ENCODE measurements around the gene PANK4. TPM values are rescaled to one million over a fixed set of nuclear protein-coding genes. Genes with fewer than 3 reads are reported as not detected.
"Not testable (repeated sequence)": the region's sequence is repeated elsewhere in the genome, so short reads cannot be mapped to it uniquely, and the experiment has no call there.

Gene PANK4
- total and polyA plus RNA-seq, 9 donors: 19.7 to 30.2 (median 22.5) TPM

GRCh38 chr1:2552189-2552588 is 25.8 kb upstream of the PANK4 start:
- Histone ChIP-seq H3K4me1 (ENCODE audit: control insufficient read depth, insufficient read depth, low read length) (peaks cover 46% of the 10 kb centered on the region), H3K27me3 (ENCODE audit: control insufficient read depth, insufficient read depth, low read length) (peaks cover 7% of the 10 kb centered on the region), H3K36me3 (ENCODE audit: control insufficient read depth, insufficient read depth, low read length) (no peaks in the 10 kb centered on the region), H3K4me3 (ENCODE audit: low read length) (no peak overlapping the region), H3K27ac (ENCODE audit: low read length) (no peak overlapping the region), H3K9me3 (replicated peaks; ENCODE audit: control insufficient read depth, low read depth, low read length) (no peaks in the 10 kb centered on the region)
- DNase-seq: no peak
- whole genome bisulfite sequencing (ENCODE audit: insufficient coverage): 64% methylated on average over 17 of the region's 26 CpGs

- not testable (repeated sequence) for DNase-seq; H3K27ac ChIP-seq (ENCODE audit: low read length); H3K9me3 ChIP-seq (replicated peaks; ENCODE audit: control insufficient read depth, low read depth, low read length); H3K36me3 ChIP-seq (ENCODE audit: control insufficient read depth, insufficient read depth, low read length); H3K4me3 ChIP-seq (ENCODE audit: low read length)
- WGBS (ENCODE audit: insufficient coverage): 66% methylated on average over 9 of the region's 9 CpGs
- Histone ChIP-seq H3K27me3 (ENCODE audit: control insufficient read depth, insufficient read depth, low read length) (peaks cover 12% of the 10 kb centered on the region), H3K4me1 (ENCODE audit: control insufficient read depth, insufficient read depth, low read length) (peaks cover 48% of the 10 kb centered on the region)
These were observed 25.1 kb upstream of the PANK4 start for GRCh38 chr1:2551544-2551943.

- not testable (repeated sequence) for H3K27ac ChIP-seq (ENCODE audit: low read length); H3K4me3 ChIP-seq (ENCODE audit: low read length); DNase-seq; H3K36me3 ChIP-seq (ENCODE audit: control insufficient read depth, insufficient read depth, low read length); H3K9me3 ChIP-seq (replicated peaks; ENCODE audit: control insufficient read depth, low read depth, low read length)
- WGBS (ENCODE audit: insufficient coverage): 20% methylated on average over 1 of the region's 12 CpGs
- Histone ChIP-seq H3K4me1 (ENCODE audit: control insufficient read depth, insufficient read depth, low read length) (peaks cover 48% of the 10 kb centered on the region), H3K27me3 (ENCODE audit: control insufficient read depth, insufficient read depth, low read length) (peaks cover 14% of the 10 kb centered on the region)
These were observed 24.0 kb upstream of the PANK4 start for GRCh38 chr1:2550309-2550861.

GRCh38 chr1:2549367-2550029 is 23.1 kb upstream of the PANK4 start:
- peak overlapping the region; percentile 85 for H3K27ac ChIP-seq (ENCODE audit: low read length)
- WGBS (ENCODE audit: insufficient coverage): 66% methylated on average over 16 of the region's 28 CpGs
- not testable (repeated sequence) for DNase-seq; H3K9me3 ChIP-seq (replicated peaks; ENCODE audit: control insufficient read depth, low read depth, low read length); H3K36me3 ChIP-seq (ENCODE audit: control insufficient read depth, insufficient read depth, low read length); H3K4me3 ChIP-seq (ENCODE audit: low read length)
- H3K27me3 ChIP-seq (ENCODE audit: control insufficient read depth, insufficient read depth, low read length): peaks cover 14% of the 10 kb centered on the region
- H3K4me1 ChIP-seq (ENCODE audit: control insufficient read depth, insufficient read depth, low read length): peaks cover 48% of the 10 kb centered on the region

GRCh38 chr1:2548068-2548589 is 21.7 kb upstream of the PANK4 start:
- H3K27ac ChIP-seq (ENCODE audit: low read length): peak overlapping the region; percentile 85
- DNase-seq: peak; percentile 85
- no peaks in the 10 kb centered on the region for H3K36me3 ChIP-seq (ENCODE audit: control insufficient read depth, insufficient read depth, low read length)
- H3K9me3 ChIP-seq (replicated peaks; ENCODE audit: control insufficient read depth, low read depth, low read length): no peaks in the 10 kb centered on the region
- H3K4me3 ChIP-seq (ENCODE audit: low read length): no peak overlapping the region
- peaks cover 12% of the 10 kb centered on the region for H3K27me3 ChIP-seq (ENCODE audit: control insufficient read depth, insufficient read depth, low read length)
- WGBS (ENCODE audit: insufficient coverage): 23% methylated on average over 14 of the region's 17 CpGs
- H3K4me1 ChIP-seq (ENCODE audit: control insufficient read depth, insufficient read depth, low read length): peaks cover 60% of the 10 kb centered on the region

- Histone ChIP-seq H3K4me3 (ENCODE audit: low read length) (no peak overlapping the region), H3K27me3 (ENCODE audit: control insufficient read depth, insufficient read depth, low read length) (peaks cover 15% of the 10 kb centered on the region), H3K9me3 (replicated peaks; ENCODE audit: control insufficient read depth, low read depth, low read length) (no peaks in the 10 kb centered on the region), H3K27ac (ENCODE audit: low read length) (peak overlapping the region; percentile 85), H3K4me1 (ENCODE audit: control insufficient read depth, insufficient read depth, low read length) (peaks cover 66% of the 10 kb centered on the region), H3K36me3 (ENCODE audit: control insufficient read depth, insufficient read depth, low read length) (no peaks in the 10 kb centered on the region)
- DNase-seq: no peak
- WGBS (ENCODE audit: insufficient coverage): 14% methylated on average over 20 of the region's 27 CpGs
These were observed 21.0 kb upstream of the PANK4 start for GRCh38 chr1:2547210-2548067.

- no peaks in the 10 kb centered on the region for H3K9me3 ChIP-seq (replicated peaks; ENCODE audit: control insufficient read depth, low read depth, low read length)
- H3K27me3 ChIP-seq (ENCODE audit: control insufficient read depth, insufficient read depth, low read length): peaks cover 15% of the 10 kb centered on the region
- DNase-seq: peak; percentile 89
- no peaks in the 10 kb centered on the region for H3K36me3 ChIP-seq (ENCODE audit: control insufficient read depth, insufficient read depth, low read length)
- H3K4me3 ChIP-seq (ENCODE audit: low read length): peak overlapping the region; percentile 24
- peak overlapping the region; percentile 85 for H3K27ac ChIP-seq (ENCODE audit: low read length)
- WGBS (ENCODE audit: insufficient coverage): under 1% methylated on average over 49 of the region's 52 CpGs
- H3K4me1 ChIP-seq (ENCODE audit: control insufficient read depth, insufficient read depth, low read length): peaks cover 69% of the 10 kb centered on the region
These were observed 20.3 kb upstream of the PANK4 start for GRCh38 chr1:2546515-2547209.

- peak; percentile 85 for DNase-seq
- 3% methylated on average over 29 of the region's 43 CpGs for WGBS (ENCODE audit: insufficient coverage)
- Histone ChIP-seq H3K27ac (ENCODE audit: low read length) (peak overlapping the region; percentile 37), H3K9me3 (replicated peaks; ENCODE audit: control insufficient read depth, low read depth, low read length) (no peaks in the 10 kb centered on the region), H3K36me3 (ENCODE audit: control insufficient read depth, insufficient read depth, low read length) (no peaks in the 10 kb centered on the region), H3K4me3 (ENCODE audit: low read length) (no peak overlapping the region), H3K27me3 (ENCODE audit: control insufficient read depth, insufficient read depth, low read length) (peaks cover 18% of the 10 kb centered on the region), H3K4me1 (ENCODE audit: control insufficient read depth, insufficient read depth, low read length) (peaks cover 72% of the 10 kb centered on the region)
These were observed 19.5 kb upstream of the PANK4 start for GRCh38 chr1:2545754-2546514.

GRCh38 chr1:2544875-2545640 is 18.7 kb upstream of the PANK4 start:
- no peak overlapping the region for H3K4me3 ChIP-seq (ENCODE audit: low read length)
- 52% methylated on average over 15 of the region's 19 CpGs for WGBS (ENCODE audit: insufficient coverage)
- H3K4me1 ChIP-seq (ENCODE audit: control insufficient read depth, insufficient read depth, low read length): peaks cover 75% of the 10 kb centered on the region
- no peaks in the 10 kb centered on the region for H3K9me3 ChIP-seq (replicated peaks; ENCODE audit: control insufficient read depth, low read depth, low read length)
- no peaks in the 10 kb centered on the region for H3K36me3 ChIP-seq (ENCODE audit: control insufficient read depth, insufficient read depth, low read length)
- DNase-seq: no peak
- H3K27me3 ChIP-seq (ENCODE audit: control insufficient read depth, insufficient read depth, low read length): peaks cover 22% of the 10 kb centered on the region
- peak overlapping the region; percentile 51 for H3K27ac ChIP-seq (ENCODE audit: low read length)
